Calu3 (cell line): Measurements from ENCODE around the gene NPY5R. TPM values are rescaled to one million over a fixed set of nuclear protein-coding genes. Genes with fewer than 3 reads are reported as not detected.

ENCODE experiments used
- BruUV-seq: library from RNA; stranded (reverse); fragments of 400-500 nt; replicated peaks from 2 replicates; lab custom pipeline; 2021; lab: Mats Ljungman, UMichigan
- CTCF ChIA-PET: fragments of 300-600 bp; sonication (Branson Sonifier 250); formaldehyde crosslinking; loops from one replicate; lab custom pipeline; 2022; ENCODE audit warnings: antibody characterized with exemption; lab: Charles Lee
- DNase-seq: peaks from one replicate; pipeline ENCODE4 v3.0.0; 2022
- H3K27ac Mint-ChIP-seq: one replicate; pipeline ENCODE4 v1.8.0; 2022; ENCODE audit warnings: mixed read lengths; ENCODE audit not compliant: unreplicated experiment
- H3K27me3 Mint-ChIP-seq: one replicate; pipeline ENCODE4 v1.8.0; 2022; ENCODE audit warnings: mixed read lengths; ENCODE audit not compliant: unreplicated experiment
- H3K36me3 Mint-ChIP-seq: one replicate; pipeline ENCODE4 v1.8.0; 2022; ENCODE audit warnings: mild to moderate bottlenecking, moderate library complexity, mixed read lengths; ENCODE audit not compliant: insufficient read depth, unreplicated experiment
- H3K4me1 Mint-ChIP-seq: one replicate; pipeline ENCODE4 v1.8.0; 2022; ENCODE audit warnings: mild to moderate bottlenecking, low read depth, mixed read lengths; ENCODE audit not compliant: unreplicated experiment
- H3K4me3 Mint-ChIP-seq: one replicate; pipeline ENCODE4 v1.8.0; 2022; ENCODE audit warnings: mild to moderate bottlenecking, low read depth, moderate library complexity, mixed read lengths; ENCODE audit not compliant: unreplicated experiment
- H3K9me3 Mint-ChIP-seq: one replicate; pipeline ENCODE4 v1.8.0; 2022; ENCODE audit warnings: low read depth, mixed read lengths; ENCODE audit not compliant: unreplicated experiment
- intact Hi-C: fragments of 100-400 bp; cut with micrococcal nuclease; formaldehyde crosslinking; loops from one replicate; pipeline ENCODE4 v1.10.0; 2022; ENCODE audit not compliant: unreplicated experiment
- total RNA-seq: library from RNA; stranded (reverse); gene quantifications from 2 replicates; pipeline ENCODE4 v1.2.3, GENCODE V29; 2022
- TF ChIP-seq, protein P1 (sequence below): fragments of 200-600 bp; IDR thresholded peaks from one replicate; pipeline ENCODE4 v1.8.0; 2022; ENCODE audit warnings: antibody characterized with exemption; ENCODE audit not compliant: unreplicated experiment

Gene NPY5R
- total RNA-seq, 1 experiment from 2014 or later: 1.3 TPM

DNA sequence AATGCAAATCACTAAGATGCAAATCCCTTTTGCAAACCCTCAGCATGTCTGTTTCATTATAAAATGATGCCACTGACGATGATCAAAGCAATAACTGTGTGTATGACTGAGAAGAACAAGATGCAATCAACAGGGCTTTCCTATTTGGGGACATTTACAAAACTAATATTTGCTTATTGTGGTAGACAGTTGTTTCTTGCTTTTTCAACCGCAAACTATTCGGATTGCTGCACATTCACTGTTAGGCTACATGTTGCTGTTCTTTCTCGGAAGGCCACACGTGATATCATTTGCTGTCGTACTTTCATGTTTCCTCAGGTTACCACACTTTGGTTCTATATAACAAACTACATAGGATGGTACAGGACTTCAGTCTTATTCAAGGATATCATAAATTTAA lies 49.8 kb downstream of the NPY5R start:
- intact Hi-C loops: no loop called here
- no peak for DNase-seq
- H3K27ac Mint-ChIP-seq: no peak overlapping the region
- no peaks in the 10 kb centered on the region for H3K36me3 Mint-ChIP-seq
- H3K9me3 Mint-ChIP-seq: no peaks in the 10 kb centered on the region
- BruUV-seq: no TSS peak
- TF ChIP-seq, protein P1, sequence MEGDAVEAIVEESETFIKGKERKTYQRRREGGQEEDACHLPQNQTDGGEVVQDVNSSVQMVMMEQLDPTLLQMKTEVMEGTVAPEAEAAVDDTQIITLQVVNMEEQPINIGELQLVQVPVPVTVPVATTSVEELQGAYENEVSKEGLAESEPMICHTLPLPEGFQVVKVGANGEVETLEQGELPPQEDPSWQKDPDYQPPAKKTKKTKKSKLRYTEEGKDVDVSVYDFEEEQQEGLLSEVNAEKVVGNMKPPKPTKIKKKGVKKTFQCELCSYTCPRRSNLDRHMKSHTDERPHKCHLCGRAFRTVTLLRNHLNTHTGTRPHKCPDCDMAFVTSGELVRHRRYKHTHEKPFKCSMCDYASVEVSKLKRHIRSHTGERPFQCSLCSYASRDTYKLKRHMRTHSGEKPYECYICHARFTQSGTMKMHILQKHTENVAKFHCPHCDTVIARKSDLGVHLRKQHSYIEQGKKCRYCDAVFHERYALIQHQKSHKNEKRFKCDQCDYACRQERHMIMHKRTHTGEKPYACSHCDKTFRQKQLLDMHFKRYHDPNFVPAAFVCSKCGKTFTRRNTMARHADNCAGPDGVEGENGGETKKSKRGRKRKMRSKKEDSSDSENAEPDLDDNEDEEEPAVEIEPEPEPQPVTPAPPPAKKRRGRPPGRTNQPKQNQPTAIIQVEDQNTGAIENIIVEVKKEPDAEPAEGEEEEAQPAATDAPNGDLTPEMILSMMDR: no peak
- H3K4me1 Mint-ChIP-seq: peaks cover 7% of the 10 kb centered on the region
- CTCF ChIA-PET: no interaction called here
- H3K27me3 Mint-ChIP-seq: no peaks in the 10 kb centered on the region
- H3K4me3 Mint-ChIP-seq: no peak overlapping the region

DNA sequence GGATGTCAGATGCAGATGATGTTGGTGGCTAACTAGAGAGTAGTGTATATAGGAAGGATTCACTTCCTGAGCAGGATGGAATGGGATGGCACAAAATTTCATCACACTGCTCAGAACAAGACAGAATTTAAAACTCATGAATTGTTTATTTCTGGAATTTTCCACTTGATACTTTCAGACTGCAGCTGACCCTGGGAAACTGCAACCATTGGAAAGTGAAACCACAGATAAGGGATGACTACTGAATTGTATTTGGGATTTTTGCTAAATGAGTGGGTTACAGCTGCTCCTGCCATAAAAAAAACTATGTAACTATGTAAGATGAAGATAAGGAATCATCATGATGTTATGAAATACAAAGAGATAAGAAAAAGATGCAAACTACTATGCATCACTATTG lies 51.4 kb downstream of the NPY5R start:
- BruUV-seq: no TSS peak
- CTCF ChIA-PET: no interaction called here
- Mint-ChIP-seq H3K36me3 (no peaks in the 10 kb centered on the region), H3K27ac (peak overlapping the region; percentile 76), H3K27me3 (no peaks in the 10 kb centered on the region), H3K4me1 (peaks cover 7% of the 10 kb centered on the region), H3K9me3 (no peaks in the 10 kb centered on the region), H3K4me3 (no peak overlapping the region)
- intact Hi-C loops: no loop called here
- TF ChIP-seq, protein P1: no peak
- no peak for DNase-seq

- Mint-ChIP-seq H3K27ac (peak overlapping the region; percentile 50), H3K4me1 (peaks cover 7% of the 10 kb centered on the region), H3K36me3 (no peaks in the 10 kb centered on the region), H3K27me3 (no peaks in the 10 kb centered on the region), H3K9me3 (no peaks in the 10 kb centered on the region), H3K4me3 (peak overlapping the region; percentile 59)
- TF ChIP-seq, protein P1: no peak
- no TSS peak for BruUV-seq
- no peak for DNase-seq
- CTCF ChIA-PET: no interaction called here
- intact Hi-C loops: no loop called here
Observed at GRCh38 chr4:163395758-163396157, 52.1 kb downstream of the NPY5R start.

DNA sequence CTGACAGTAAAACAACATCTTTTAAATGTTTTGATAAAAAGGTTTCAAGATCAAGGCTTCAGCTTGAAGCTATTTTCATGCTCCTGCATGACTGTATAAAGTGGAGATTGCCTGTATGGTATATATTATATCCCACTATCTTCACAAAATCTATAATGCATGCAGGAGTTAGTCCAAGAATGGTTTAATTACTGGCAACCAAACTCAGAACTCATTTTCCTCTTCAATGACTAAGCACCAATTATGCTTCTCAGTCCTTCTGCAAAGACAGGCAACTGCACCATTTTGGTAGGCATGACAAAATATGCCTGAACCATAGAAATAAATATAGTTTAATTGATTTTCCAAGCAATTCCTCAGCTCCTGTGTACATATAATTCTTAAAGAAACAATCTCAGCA lies 54.5 kb downstream of the NPY5R start:
- H3K9me3 Mint-ChIP-seq: no peaks in the 10 kb centered on the region
- DNase-seq: no peak
- peaks cover 7% of the 10 kb centered on the region for H3K4me1 Mint-ChIP-seq
- BruUV-seq: no TSS peak
- TF ChIP-seq, protein P1: no peak
- intact Hi-C loops: no loop called here
- no peak overlapping the region for H3K4me3 Mint-ChIP-seq
- CTCF ChIA-PET: no interaction called here
- H3K36me3 Mint-ChIP-seq: no peaks in the 10 kb centered on the region
- H3K27me3 Mint-ChIP-seq: no peaks in the 10 kb centered on the region
- H3K27ac Mint-ChIP-seq: no peak overlapping the region
